ENCODE measurements around the gene AOAH.
"Not testable (repeated sequence)": the region's sequence is repeated elsewhere in the genome, so short reads cannot be mapped to it uniquely, and the experiment has no call there.

The AOAH gene

DNA sequence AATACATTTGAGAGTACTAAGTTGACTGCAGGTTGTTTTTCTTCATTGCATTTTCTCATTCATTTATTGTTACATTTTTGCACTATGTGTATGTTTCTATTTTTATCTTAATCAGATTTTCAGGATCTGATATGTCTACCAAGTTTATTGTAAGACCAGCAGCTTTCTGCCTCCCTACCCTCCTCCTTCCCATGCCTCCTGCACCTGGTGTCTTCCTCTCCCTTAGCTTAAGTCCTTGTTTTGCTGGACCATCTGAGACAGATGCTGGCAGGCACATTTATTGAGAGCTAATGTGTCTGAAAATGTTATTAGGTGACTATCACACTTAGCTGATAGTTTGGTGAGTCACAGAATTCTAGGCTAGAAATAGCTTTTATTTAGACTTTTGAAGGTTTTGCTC lies 255.1 kb downstream of the AOAH start:
- TF ChIP-seq, protein P1, sequence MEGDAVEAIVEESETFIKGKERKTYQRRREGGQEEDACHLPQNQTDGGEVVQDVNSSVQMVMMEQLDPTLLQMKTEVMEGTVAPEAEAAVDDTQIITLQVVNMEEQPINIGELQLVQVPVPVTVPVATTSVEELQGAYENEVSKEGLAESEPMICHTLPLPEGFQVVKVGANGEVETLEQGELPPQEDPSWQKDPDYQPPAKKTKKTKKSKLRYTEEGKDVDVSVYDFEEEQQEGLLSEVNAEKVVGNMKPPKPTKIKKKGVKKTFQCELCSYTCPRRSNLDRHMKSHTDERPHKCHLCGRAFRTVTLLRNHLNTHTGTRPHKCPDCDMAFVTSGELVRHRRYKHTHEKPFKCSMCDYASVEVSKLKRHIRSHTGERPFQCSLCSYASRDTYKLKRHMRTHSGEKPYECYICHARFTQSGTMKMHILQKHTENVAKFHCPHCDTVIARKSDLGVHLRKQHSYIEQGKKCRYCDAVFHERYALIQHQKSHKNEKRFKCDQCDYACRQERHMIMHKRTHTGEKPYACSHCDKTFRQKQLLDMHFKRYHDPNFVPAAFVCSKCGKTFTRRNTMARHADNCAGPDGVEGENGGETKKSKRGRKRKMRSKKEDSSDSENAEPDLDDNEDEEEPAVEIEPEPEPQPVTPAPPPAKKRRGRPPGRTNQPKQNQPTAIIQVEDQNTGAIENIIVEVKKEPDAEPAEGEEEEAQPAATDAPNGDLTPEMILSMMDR (conservative IDR thresholded peaks at IDR 0.05; ENCODE audit: control insufficient read depth, insufficient read depth, low read depth, low read length): no peak
- H3K4me3 ChIP-seq (ENCODE audit: control insufficient read depth, low read depth, low read length): no peak overlapping the region
- DNase-seq (ENCODE audit: low read depth): no peak

- DNase-seq (ENCODE audit: low read depth): peak; percentile 48
- TF ChIP-seq, protein P1 (conservative IDR thresholded peaks at IDR 0.05; ENCODE audit: control insufficient read depth, insufficient read depth, low read depth, low read length): no peak
These were observed 255.8 kb downstream of the AOAH start for GRCh38 chr7:36468370-36469101.

GRCh38 chr7:36466001-36466400 lies 258.3 kb downstream of the AOAH start:
- not testable (repeated sequence) for H3K4me3 ChIP-seq (ENCODE audit: control insufficient read depth, low read depth, low read length); DNase-seq (ENCODE audit: low read depth)

More at GRCh38 chr7:36468370-36469101, 255.8 kb downstream of the AOAH start:
- H3K4me3 ChIP-seq (ENCODE audit: control insufficient read depth, low read depth, low read length): no peak overlapping the region

GRCh38 chr7:36464271-36464670 lies 260.0 kb downstream of the AOAH start:
- no peak for DNase-seq (ENCODE audit: low read depth)
- TF ChIP-seq, protein P1 (conservative IDR thresholded peaks at IDR 0.05; ENCODE audit: control insufficient read depth, insufficient read depth, low read depth, low read length): no peak
- H3K4me3 ChIP-seq (ENCODE audit: control insufficient read depth, low read depth, low read length): no peak overlapping the region

All from fibroblast of mammary gland (primary cell).